OCI-LY7 (cell line): Measurements from ENCODE around the gene PIK3C2A.

Experiments
- EZH2phosphoT487 ChIP-seq: fragments of 200-600 bp; sonication (generic); IDR thresholded peaks from 2 replicates; pipeline ENCODE4 v1.6.1; 2018; ENCODE audit warnings: low read depth, borderline replicate concordance, mild to moderate bottlenecking, mixed run types, antibody characterized with exemption, low read length, moderate library complexity, mixed read lengths
- TF ChIP-seq, protein P1 (sequence below): fragments of 200-600 bp; sonication (generic); conservative IDR thresholded peaks from 2 replicates; pipeline ENCODE4 v1.5.1; 2014; ENCODE audit warnings: mild to moderate bottlenecking, antibody characterized with exemption, low read length, moderate library complexity, mixed read lengths

DNA sequence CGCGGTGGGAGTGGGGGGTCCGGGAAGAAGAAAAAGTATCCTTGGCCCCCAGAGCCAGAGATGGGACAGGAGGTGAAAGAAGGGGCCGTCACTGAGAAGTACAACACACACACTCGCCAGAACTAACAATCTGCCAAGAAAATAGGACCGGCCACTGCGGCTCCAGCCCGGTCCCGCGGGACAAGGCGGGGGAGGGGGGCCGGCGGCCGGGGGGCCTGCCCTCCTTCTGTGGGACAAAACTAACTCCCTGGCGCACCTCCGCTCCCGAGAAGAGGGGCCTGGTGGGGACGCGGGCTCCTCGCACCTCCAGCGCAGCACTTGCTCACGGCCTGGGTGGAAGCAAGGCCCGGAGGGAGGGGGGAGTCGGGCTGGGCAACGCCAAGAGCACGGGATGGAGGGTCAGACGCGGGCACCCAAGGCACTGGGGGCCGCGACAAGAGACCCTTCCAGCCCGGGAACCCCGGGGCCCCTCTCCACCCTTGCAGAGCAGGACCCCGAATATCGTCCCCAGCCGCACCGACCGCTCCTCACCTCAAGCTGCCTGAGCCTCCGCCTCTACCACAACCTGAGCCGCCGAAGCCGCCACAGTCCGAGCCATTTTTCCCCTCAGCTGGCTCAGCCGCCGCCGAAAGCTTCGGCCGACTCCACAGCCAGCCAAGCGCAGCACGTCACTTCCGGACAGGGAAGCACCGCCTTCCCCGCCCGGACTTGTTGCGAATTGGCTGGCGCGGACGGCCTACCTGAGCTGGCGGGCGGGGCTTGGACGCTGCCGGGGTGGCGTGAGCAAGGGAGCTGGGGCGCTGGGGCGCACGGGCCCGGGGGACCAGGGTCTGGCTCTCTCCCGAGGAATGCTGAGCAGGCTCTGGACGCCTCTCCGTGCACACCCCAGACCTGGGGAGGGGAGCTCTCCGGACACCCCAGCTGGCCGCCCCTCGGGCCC is at the start of gene PIK3C2A:
- TF ChIP-seq EZH2phosphoT487, result no peak
- TF ChIP-seq, protein P1, sequence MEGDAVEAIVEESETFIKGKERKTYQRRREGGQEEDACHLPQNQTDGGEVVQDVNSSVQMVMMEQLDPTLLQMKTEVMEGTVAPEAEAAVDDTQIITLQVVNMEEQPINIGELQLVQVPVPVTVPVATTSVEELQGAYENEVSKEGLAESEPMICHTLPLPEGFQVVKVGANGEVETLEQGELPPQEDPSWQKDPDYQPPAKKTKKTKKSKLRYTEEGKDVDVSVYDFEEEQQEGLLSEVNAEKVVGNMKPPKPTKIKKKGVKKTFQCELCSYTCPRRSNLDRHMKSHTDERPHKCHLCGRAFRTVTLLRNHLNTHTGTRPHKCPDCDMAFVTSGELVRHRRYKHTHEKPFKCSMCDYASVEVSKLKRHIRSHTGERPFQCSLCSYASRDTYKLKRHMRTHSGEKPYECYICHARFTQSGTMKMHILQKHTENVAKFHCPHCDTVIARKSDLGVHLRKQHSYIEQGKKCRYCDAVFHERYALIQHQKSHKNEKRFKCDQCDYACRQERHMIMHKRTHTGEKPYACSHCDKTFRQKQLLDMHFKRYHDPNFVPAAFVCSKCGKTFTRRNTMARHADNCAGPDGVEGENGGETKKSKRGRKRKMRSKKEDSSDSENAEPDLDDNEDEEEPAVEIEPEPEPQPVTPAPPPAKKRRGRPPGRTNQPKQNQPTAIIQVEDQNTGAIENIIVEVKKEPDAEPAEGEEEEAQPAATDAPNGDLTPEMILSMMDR, result no peak
